Caco-2 (cell line): ENCODE measurements around the gene FAM151A. TPM values are rescaled to one million over a fixed set of nuclear protein-coding genes. Genes with fewer than 3 reads are reported as not detected.

ENCODE experiments used
- BruUV-seq: library from RNA; stranded (reverse); fragments of 400-500 nt; replicated peaks from 2 replicates; lab custom pipeline; 2021; lab: Mats Ljungman, UMichigan
- CTCF ChIA-PET: fragments of 300-600 bp; sonication (Branson Sonifier 250); formaldehyde crosslinking; loops from one replicate; lab custom pipeline; 2022; ENCODE audit warnings: antibody characterized with exemption; lab: Charles Lee
- POLR2A ChIA-PET: fragments of 300-600 bp; sonication (Branson Sonifier 250); formaldehyde crosslinking; loops from one replicate; lab custom pipeline; 2022; ENCODE audit warnings: antibody characterized with exemption; lab: Charles Lee
- DNase-seq, 2 experiments: peaks; one replicate each; pipeline versions ENCODE4 v3.0.0 to v3.0.0-alpha.2; 2020 to 2022
- H3K27me3 ChIP-seq: replicated peaks from 2 replicates; pipeline ENCODE4 v1.6.0; 2011; ENCODE audit warnings: low read length; ENCODE audit not compliant: control insufficient read depth, insufficient read depth
- H3K36me3 ChIP-seq: 2 replicates; pipeline ENCODE4 v1.5.1; 2011; ENCODE audit warnings: low read length; ENCODE audit not compliant: control insufficient read depth, insufficient read depth
- H3K4me1 ChIP-seq: fragments of 250-450 bp; sonication (Bioruptor Pico); 2 replicates; pipeline ENCODE4 v1.5.1; 2020; ENCODE audit warnings: mild to moderate bottlenecking
- H3K4me3 ChIP-seq: 2 replicates; pipeline ENCODE4 v1.5.1; 2011; ENCODE audit warnings: low read depth, mild to moderate bottlenecking, control low read depth, low read length
- H3K9me3 ChIP-seq: fragments of 250-450 bp; sonication (Bioruptor Pico); 2 replicates; pipeline ENCODE4 v1.5.1; 2020; ENCODE audit warnings: mild to moderate bottlenecking, moderate library complexity
- H3K27ac Mint-ChIP-seq: one replicate; pipeline ENCODE4 v1.8.0; 2022; ENCODE audit warnings: mixed read lengths; ENCODE audit not compliant: unreplicated experiment
- H3K27me3 Mint-ChIP-seq: one replicate; pipeline ENCODE4 v1.8.0; 2022; ENCODE audit warnings: mixed read lengths; ENCODE audit not compliant: insufficient read depth, unreplicated experiment
- H3K36me3 Mint-ChIP-seq: one replicate; pipeline ENCODE4 v1.8.0; 2022; ENCODE audit warnings: mild to moderate bottlenecking, mixed read lengths; ENCODE audit not compliant: insufficient read depth, unreplicated experiment
- H3K4me1 Mint-ChIP-seq: one replicate; pipeline ENCODE4 v1.8.0; 2022; ENCODE audit warnings: low read depth, mixed read lengths; ENCODE audit not compliant: unreplicated experiment
- H3K4me3 Mint-ChIP-seq: one replicate; pipeline ENCODE4 v1.8.0; 2022; ENCODE audit warnings: mild to moderate bottlenecking, moderate library complexity, mixed read lengths; ENCODE audit not compliant: unreplicated experiment
- H3K9me3 Mint-ChIP-seq: one replicate; pipeline ENCODE4 v1.8.0; 2022; ENCODE audit warnings: mixed read lengths; ENCODE audit not compliant: unreplicated experiment
- intact Hi-C: fragments of 100-400 bp; cut with micrococcal nuclease; formaldehyde crosslinking; loops from one replicate; pipeline ENCODE4 v1.10.0; 2022; ENCODE audit not compliant: unreplicated experiment
- total RNA-seq: library from RNA; stranded (reverse); gene quantifications from 2 replicates; pipeline ENCODE4 v1.2.3, GENCODE V29; 2022
- TF ChIP-seq, protein P1 (sequence below), 2 experiments: fragments of 200-600 bp in 1 of 2; IDR thresholded peaks; 1 replicate in 1 of 2; 2 replicates in 1 of 2; pipeline versions ENCODE4 v1.5.1 to v1.8.0; 2011 to 2022; ENCODE audit warnings: antibody characterized with exemption in 1 of 2, control low read depth in 1 of 2, inconsistent platforms in 1 of 2, low read depth in 1 of 2, low read length in 1 of 2, mild to moderate bottlenecking in 1 of 2, moderate library complexity in 1 of 2; ENCODE audit not compliant: insufficient read depth in 1 of 2, severe bottlenecking in 1 of 2, unreplicated experiment in 1 of 2

The FAM151A gene
- total RNA-seq, 1 experiment from 2014 or later: 22.3 TPM

DNA sequence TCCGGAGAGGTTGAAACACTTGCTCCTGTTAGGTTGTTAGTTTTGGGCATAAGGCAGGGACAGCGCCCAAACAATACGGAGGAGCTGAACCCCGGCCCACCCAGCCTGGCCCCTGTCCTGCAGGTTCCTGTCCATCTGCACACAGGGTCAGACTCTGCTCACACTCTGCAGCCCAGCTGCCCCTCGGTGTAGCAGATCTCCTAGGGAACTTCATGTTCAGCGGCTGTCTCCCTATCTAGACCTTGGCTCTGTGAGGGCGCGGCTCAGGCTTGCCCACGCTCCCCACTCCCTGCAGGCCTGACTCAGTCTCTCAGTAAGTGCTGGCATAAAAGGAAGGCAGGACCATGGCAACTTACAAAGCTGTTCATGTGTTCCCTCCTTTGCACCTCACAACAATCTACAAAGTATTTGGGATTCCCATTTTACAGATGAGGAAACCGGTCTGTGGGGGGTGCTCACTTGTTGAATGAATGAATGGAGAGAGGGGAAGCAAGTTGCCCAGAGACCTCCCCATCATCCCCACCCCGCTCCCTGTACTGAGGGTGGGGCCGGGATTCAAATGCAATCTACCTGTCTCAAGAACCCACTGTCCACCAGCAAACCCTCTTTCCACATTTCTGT is 49.1 kb downstream of the FAM151A start:
- Mint-ChIP-seq H3K9me3 (no peaks in the 10 kb centered on the region), H3K27me3 (no peaks in the 10 kb centered on the region), H3K27ac (no peak overlapping the region), H3K4me1 (peaks cover 4% of the 10 kb centered on the region), H3K36me3 (peaks cover 3% of the 10 kb centered on the region), H3K4me3 (no peak overlapping the region)
- intact Hi-C loops: loop anchor here (10.0 kb wide), 1 partner anchor 71 kb away; the partner anchor contains the start of gene MROH7
- Histone ChIP-seq H3K36me3 (no peaks in the 10 kb centered on the region), H3K27me3 (no peaks in the 10 kb centered on the region), H3K4me1 (no peaks in the 10 kb centered on the region), H3K4me3 (no peak overlapping the region), H3K9me3 (no peaks in the 10 kb centered on the region)
- ChIA-PET CTCF (no interaction called here), POLR2A (no interaction called here)
- no TSS peak for BruUV-seq
- no peak for DNase-seq
- TF ChIP-seq, protein P1, sequence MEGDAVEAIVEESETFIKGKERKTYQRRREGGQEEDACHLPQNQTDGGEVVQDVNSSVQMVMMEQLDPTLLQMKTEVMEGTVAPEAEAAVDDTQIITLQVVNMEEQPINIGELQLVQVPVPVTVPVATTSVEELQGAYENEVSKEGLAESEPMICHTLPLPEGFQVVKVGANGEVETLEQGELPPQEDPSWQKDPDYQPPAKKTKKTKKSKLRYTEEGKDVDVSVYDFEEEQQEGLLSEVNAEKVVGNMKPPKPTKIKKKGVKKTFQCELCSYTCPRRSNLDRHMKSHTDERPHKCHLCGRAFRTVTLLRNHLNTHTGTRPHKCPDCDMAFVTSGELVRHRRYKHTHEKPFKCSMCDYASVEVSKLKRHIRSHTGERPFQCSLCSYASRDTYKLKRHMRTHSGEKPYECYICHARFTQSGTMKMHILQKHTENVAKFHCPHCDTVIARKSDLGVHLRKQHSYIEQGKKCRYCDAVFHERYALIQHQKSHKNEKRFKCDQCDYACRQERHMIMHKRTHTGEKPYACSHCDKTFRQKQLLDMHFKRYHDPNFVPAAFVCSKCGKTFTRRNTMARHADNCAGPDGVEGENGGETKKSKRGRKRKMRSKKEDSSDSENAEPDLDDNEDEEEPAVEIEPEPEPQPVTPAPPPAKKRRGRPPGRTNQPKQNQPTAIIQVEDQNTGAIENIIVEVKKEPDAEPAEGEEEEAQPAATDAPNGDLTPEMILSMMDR (IDR thresholded peaks at IDR 0.05; ENCODE audit: insufficient read depth in 1 of 2, low read depth in 1 of 2, low read length in 1 of 2, severe bottlenecking in 1 of 2, unreplicated experiment in 1 of 2): no peak

GRCh38 chr1:54572542-54572850 is 50.8 kb downstream of the FAM151A start:
- ChIA-PET CTCF (no interaction called here), POLR2A (no interaction called here)
- H3K4me1 Mint-ChIP-seq: peaks cover 9% of the 10 kb centered on the region
- DNase-seq: no peak
- Histone ChIP-seq H3K4me1 (no peaks in the 10 kb centered on the region), H3K9me3 (no peaks in the 10 kb centered on the region), H3K4me3 (no peak overlapping the region), H3K36me3 (no peaks in the 10 kb centered on the region), H3K27me3 (no peaks in the 10 kb centered on the region)
- H3K4me3 Mint-ChIP-seq: no peak overlapping the region
- TF ChIP-seq, protein P1 (IDR thresholded peaks at IDR 0.05; ENCODE audit: insufficient read depth in 1 of 2, low read depth in 1 of 2, low read length in 1 of 2, severe bottlenecking in 1 of 2, unreplicated experiment in 1 of 2): no peak
- H3K27ac Mint-ChIP-seq: no peak overlapping the region
- H3K9me3 Mint-ChIP-seq: no peaks in the 10 kb centered on the region
- intact Hi-C loops: loop anchor here (10.0 kb wide), 1 partner anchor 72 kb away; the partner anchor contains the start of gene MROH7
- BruUV-seq: no TSS peak
- no peaks in the 10 kb centered on the region for H3K27me3 Mint-ChIP-seq
- H3K36me3 Mint-ChIP-seq: peaks cover 4% of the 10 kb centered on the region

DNA sequence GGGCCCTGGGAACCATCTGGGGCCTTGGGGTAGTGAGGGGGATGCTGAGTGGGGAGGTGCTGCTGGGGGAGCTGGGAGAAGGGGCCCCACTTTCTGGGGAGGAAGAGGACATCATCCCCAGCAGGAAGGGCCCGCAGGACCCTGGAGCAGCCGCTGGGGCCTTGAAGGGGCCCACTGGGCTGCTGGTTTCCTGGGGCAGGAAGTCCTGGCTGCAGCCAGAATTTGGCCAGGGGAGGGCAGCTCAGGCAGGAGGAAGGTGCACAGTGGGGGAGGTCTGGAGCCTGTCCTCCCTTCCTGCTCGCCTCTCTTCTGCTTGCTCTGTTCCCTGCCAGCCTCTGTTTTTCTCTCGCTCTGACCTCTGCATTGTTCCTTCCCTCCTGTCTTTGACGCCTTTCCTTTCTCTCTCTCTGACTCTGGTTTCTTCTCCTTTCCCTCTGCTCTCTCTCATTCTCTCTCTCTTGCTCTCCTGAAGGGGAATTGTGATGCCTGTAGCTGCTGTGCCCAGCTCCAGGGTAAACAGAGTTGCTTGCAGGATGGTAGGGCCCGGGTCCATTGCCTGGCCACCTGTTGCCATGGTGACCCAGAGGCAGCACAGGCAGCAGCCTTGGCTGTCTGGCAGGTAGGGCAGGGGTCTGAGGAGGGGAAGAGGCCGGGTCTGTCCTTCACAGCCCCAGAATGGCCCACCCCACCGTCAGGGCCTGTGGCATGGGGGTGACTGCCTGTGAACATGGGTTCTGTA is 51.4 kb downstream of the FAM151A start:
- Histone ChIP-seq H3K9me3 (no peaks in the 10 kb centered on the region), H3K4me3 (no peak overlapping the region), H3K36me3 (no peaks in the 10 kb centered on the region), H3K27me3 (no peaks in the 10 kb centered on the region), H3K4me1 (no peaks in the 10 kb centered on the region)
- intact Hi-C loops: loop anchor here (10.0 kb wide), 1 partner anchor 73 kb away; the partner anchor contains the start of gene MROH7
- Mint-ChIP-seq H3K9me3 (no peaks in the 10 kb centered on the region), H3K27ac (no peak overlapping the region), H3K4me3 (no peak overlapping the region), H3K36me3 (peaks cover 4% of the 10 kb centered on the region), H3K4me1 (peaks cover 11% of the 10 kb centered on the region), H3K27me3 (no peaks in the 10 kb centered on the region)
- POLR2A ChIA-PET: interaction anchor here (0.5 kb wide), 1 partner anchor 72 kb away, joined by 5 read pairs; no protein-coding TSS in a partner anchor
- TF ChIP-seq, protein P1 (IDR thresholded peaks at IDR 0.05; ENCODE audit: insufficient read depth in 1 of 2, low read depth in 1 of 2, low read length in 1 of 2, severe bottlenecking in 1 of 2, unreplicated experiment in 1 of 2): no peak
- no TSS peak for BruUV-seq
- CTCF ChIA-PET: no interaction called here
- no peak for DNase-seq
